Activated CD8-positive, alpha-beta memory T cell treated with anti-CD3 and anti-CD28 coated beads, Interleukin-2, amount 50 U/mL, for 1 hour (primary cell): ENCODE measurements around the gene STRBP.
A peak's percentile ranks its signal among the peaks of the same experiment; 100 is the strongest.
"Not testable (repeated sequence)": the region's sequence is repeated elsewhere in the genome, so short reads cannot be mapped to it uniquely, and the experiment has no call there.

Experiments
- DNase-seq: peaks from one replicate; pipeline ENCODE4 v3.0.0-alpha.2; 2020; ENCODE audit errors: extremely low read depth

The STRBP gene

DNA sequence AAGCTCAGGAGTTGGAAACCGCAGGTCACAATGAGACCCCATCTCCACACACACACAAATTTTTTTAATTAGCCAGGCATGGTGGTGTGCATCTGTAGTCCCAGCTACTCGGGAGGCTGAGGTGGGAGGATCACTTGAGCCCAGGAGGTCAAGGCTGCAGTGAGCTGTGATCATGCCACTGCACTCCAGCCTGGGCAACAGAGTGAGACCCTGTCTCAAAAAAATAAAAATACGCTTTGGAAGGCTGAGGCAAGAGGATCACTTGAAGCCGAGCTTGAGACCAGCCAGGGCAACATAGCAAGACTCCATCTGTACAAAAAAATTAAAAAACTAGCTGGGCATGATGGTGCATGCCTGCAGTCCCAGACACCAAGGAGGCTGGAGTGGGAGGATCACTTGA, 19.2 kb downstream of the STRBP start:
- not testable (repeated sequence) for DNase-seq

DNA sequence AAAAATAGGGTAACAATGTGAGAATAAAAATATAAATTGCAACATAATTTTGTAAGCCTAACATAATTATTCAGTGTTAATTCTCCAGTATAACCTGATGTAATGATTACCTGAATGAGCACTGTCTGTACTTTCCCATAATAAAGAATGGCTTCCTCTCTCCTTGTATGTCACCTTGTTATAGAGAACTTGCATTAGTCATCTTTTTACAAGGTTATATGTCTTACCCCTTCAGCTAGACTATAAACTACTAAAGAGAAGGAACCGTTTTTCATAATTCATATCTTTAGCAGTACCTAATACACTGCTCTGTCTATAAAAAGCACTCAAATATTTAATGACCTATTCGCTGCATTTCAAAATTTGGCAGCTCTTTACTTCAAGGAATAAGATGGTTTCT, 19.8 kb downstream of the STRBP start:
- no peak for DNase-seq

DNA sequence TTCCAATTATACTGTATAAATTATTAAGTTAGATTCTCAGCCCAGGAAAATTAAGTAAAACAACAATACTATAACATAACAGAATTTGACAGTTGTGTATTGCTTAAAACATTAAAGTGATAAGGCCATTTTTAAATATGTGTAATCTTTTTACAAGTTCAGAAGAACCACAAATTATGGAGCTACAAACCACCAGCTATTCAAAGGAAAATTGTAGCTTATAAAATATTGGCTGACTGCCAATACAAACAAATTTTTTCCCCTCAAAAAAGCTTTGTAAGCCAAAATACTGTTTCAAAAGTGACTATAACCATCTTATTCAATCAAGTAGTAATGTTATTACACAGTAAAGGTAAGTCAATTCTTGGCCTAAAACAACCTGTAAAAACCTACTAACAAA, 21.9 kb downstream of the STRBP start:
- no peak for DNase-seq

DNA sequence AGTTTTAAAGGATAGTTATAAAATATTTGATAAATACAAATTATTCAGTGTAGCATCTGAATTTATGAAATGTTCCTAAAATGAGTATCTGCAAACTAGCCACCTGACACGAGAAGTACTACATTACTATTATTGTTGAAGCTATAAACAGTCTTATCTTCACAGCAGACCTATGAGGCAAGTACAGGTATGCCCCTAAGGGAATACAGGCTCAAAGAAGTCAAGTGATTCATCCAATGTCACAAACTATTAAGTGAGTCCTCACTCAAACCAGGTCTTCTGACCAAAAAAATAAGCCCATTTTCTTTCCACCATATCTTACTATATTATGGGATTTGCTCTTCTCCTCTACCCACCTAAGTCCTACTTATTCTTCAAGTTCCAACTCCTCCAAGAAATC, 28.7 kb downstream of the STRBP start:
- no peak for DNase-seq

DNA sequence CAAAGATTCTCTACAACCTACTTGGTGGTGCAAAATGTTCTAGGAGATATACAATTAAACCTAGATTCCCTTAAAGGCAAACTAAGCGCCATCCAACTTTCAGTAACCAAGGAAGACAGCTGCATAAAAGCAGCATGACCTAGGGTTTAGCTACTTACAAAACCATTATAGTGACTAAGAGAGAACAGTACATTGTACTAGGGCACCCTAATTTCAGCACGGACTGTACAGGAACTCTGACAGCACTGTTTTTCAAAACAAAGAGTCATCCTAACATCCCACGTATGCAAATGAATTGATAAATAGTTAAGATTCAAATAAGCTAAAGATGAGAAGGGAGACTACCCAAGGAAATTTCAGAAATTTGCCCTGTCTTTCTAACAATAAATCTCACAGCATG, 30.0 kb downstream of the STRBP start:
- no peak for DNase-seq

DNA sequence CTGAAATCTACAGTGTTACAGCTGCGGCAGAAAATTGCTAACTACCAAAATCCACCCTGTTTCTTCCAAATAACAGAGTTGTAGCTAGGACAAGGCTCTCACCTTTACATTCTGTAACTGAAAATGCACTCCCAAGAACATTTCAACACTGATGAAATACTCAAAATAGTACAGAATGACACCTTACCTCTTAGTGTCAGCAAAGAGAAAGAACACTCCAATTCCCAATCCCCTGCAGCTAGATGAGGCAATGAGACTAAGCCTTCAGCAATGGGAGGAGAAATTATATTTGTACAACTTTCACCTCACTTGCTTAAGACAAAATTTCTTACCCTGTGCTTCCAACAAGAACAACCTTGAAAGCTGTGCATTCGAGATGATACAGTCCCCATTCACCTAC, 31.2 kb downstream of the STRBP start:
- no peak for DNase-seq

DNA sequence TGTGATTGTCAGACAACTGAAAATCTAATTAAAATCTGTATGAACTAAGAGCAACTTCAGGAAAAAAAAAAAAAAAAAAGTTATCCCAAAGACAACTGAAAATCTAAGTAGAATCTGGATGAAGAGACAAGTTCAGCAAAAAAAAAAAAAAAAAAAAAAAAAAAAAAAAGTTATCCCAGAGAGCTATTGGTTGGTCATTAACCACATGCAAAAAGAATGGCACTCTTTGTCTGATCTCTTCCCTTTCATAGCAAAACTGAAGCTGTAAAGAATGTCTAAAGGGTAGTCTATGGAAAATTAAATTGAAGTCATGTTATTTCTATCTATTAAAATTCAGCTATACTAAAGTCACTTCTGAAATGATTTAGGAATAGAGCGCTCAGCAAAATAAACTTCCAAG, 32.9 kb downstream of the STRBP start:
- no peak for DNase-seq

DNA sequence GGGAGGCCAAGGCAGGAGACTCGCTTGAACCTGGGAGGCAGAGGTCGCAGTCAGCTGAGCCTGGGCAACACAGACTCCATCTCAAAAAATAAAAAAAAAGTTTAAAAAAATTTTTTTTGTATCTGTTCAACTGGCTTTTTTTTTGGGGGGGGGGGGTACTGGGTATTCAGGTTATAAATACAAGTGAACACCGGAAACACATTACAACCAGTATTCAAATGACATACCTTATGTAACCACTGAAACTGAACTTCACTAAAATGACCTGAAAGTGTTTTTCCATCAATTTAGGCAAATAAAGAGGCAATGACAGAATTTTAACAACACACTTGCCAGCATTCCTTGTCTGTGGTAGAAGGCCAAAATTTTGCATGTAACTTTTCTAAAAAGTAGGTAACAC, 33.5 kb downstream of the STRBP start:
- no peak for DNase-seq

DNA sequence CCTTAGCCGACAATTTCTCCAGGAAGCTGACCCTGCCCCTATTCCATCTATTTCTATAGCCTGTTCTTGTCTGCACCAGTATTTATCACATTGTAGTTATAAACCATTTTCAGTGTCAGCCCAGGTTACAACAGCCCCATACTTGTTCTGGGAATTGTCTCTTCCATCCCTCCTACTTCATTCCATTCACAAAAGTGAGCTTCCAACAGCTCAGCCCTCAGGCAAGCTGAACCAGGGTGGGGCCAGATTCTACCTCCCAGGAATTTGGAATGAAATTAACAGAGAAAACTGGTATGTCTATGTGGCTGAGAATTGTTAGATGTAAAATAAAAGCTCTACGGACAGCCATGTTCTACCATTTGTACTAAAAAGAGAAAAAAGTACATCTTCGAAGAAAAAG, 36.1 kb downstream of the STRBP start:
- DNase-seq, result no peak

DNA sequence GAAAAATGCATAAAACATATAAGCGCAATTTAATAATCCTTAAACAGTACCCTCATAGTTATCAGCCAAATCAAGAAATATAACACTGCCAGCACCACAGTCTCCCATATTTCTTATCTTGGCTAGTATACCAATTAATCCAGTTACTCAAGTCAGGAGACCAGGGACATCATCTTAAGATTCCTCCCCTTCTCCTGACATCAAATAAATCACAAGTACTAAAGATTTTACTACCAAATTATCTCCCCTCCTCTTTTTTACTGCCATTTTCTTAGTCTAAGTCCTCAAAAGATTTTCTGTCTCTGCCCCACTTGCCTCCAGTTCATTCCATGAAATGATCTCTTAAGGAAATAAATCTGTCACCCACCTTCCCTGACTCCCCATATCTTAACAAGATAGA, 37.0 kb downstream of the STRBP start:
- DNase-seq, result no peak

DNA sequence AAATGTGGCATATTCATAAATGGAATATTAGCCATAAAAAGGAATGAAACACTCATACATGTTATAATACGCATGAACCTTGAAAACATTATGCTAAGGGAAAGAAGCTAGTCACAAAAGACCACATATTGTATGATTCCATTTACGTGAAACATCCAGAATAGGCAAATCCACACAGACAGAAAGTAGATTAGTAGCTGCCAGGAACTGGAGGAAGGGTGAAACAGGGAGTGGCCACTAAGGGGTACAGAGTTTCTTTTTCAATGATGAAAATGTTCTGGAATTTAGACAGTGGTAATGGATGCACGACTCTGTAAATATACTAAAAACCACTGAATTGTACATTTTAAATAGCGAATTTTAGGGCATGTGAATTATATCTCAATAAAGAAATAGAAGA, 39.4 kb downstream of the STRBP start:
- DNase-seq, result no peak

DNA sequence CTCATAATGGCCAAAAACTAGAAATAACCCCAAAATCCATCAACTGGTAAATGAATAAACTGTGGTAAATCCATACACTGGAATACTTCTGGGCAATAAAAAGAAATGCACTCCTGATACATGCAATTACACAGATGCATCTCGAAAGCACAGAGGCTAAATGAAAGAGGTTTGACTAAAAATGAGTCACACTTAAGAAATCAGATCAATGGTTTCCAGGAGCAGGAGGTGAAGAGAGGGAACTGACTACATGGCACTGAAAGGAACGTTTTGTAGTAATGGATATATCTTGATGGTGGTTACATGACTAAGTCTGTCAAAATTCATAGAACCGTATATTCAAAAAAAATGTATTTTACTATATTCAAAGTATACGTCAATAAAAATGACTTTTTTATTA, 42.4 kb downstream of the STRBP start:
- DNase-seq, result no peak

DNA sequence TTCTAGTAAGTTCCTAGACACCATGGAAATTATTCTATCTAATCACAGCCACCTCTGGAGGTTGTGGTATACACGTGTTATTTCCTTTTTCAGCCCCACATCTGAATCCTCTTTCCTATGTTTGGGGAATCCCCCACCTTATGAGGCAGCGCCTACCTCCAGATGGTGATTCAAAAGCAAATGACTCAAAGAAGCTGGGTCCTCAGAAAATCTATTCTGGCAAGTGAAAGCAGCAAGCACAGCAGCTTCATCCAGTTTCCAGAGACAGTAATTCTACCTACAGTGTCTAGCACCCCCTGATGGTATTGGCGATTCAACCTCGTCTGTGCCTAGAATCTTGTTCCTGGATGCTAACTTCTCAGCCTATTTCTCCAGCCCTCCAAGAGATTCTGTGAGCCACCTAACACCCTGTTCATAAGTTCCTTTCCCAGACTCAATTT, 43.0 kb downstream of the STRBP start:
- peak; percentile 28 for DNase-seq

DNA sequence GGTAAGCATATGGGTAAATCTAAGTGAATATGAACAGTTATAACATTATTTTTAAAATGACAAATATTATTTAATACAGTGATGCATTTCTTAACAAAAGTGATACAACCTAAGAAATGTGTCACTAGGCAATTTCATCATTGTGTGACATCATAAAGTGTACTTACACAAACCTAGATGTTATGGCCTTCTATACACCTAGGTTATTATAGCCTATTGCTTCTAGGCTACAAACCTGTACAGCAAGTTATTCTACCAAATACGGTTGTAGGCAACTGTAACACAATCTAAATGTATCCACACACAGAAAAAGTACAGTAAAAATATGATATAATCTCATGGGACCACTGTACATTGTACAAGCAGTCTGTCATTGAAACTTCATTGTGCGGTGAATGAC, 48.3 kb downstream of the STRBP start:
- DNase-seq, result no peak

DNA sequence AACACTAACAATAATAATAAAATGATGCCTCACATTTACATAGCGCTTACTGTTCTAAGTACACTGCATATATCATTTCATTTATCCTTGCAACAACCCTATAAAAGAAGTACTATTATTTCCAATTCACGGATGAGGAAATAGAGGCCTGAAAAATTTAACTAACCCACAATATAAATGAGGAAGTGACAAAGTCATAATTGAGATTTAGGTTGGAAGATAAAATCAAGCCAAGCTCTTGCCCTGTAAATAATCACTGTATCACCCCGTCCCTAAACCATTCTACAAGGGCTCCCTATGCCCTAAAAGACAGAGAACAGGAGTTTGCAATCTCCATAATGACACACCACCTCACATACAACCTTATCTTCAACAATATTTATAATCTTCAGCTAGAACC, 49.6 kb downstream of the STRBP start:
- no peak for DNase-seq

DNA sequence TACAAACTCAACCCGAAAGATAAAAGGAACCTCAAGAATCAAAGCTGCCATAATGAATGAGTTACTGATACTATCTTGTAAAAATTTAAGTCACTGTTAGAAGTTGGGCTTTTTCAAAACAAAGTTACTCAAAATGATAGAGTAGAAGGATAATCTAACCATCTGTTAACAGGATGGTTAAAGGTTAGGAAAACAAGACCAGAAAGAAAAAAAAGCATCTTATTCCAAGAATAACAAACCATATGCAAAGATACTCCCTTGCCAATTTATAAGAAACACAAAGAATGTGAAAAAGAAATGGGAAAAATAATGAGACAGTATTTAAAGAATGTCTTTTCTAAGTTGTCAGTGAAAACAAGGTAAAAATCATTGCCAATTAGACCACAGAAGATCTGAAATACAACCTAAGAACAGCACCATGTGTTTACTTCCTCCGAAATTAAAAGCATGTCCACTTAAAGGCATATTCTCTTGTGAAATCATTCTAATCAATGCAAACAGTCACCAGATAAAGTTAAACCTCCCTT, 51.2 kb downstream of the STRBP start:
- no peak for DNase-seq

DNA sequence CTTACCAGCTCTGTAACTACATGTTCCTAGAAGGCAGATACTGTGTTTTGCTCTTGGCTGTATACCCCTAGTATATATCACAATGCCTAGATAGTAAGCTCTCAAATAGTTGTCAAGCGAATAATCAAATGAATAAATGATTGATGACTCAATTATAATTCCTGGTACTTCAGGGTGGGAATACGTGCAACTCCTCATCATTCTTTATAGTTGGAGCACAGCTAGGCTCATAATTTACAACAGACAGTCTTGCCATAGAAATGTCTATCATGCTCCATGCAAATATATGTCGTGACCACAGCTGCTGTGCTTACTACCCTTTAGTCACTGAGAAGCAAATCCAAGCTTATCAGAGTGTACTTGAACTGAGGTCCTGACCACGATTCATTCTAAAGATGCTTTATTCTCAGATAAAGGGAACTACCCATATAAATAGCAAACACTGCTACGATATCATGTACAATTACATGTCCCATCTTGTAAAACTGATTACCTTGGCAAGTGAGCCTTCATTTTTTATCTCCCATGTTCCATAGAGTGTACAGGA, 52.1 kb downstream of the STRBP start:
- DNase-seq, result no peak

DNA sequence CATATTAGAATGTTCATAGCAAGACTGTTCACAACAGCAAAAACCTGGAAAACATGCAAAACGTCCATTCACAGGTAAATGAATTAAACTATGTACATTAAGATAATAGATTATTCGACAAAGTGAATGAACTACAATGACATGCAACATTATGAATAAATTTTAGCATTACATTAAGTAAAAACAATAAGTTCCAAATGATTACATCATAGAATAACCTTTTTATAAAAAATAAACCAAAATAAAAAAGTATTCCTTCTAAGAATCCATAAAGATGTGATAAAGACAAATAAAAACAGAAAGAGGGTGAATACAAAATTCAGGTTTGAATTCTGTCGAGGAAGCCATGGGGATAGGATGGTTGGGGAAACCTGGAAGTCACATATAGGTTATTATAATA, 57.3 kb downstream of the STRBP start:
- DNase-seq, result no peak

DNA sequence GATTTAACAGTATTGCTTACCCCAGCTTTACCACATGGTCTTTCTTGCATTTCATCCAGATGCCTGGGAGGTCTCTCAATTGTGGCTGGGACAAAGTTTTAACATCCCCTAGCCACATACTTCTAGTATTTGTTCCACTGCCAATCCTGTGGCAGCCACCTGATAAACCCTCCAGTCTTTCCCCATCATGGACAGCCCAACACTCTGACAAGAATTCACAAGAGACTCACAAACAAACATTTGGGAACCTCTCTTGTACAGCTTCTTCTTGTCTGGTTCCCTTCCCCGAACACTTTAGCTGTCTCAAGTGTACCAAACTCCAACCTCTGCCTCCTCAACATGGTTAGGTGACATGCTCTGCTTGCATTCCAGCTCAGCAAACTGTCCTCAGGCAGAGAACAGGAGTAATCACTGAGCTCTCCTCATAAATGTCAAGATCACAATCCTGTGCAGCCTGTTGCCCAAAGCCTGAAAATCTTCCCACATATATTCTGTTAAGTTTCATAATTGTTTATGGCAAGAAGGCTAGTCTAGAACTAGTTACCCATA, 59.7 kb downstream of the STRBP start:
- no peak for DNase-seq

DNA sequence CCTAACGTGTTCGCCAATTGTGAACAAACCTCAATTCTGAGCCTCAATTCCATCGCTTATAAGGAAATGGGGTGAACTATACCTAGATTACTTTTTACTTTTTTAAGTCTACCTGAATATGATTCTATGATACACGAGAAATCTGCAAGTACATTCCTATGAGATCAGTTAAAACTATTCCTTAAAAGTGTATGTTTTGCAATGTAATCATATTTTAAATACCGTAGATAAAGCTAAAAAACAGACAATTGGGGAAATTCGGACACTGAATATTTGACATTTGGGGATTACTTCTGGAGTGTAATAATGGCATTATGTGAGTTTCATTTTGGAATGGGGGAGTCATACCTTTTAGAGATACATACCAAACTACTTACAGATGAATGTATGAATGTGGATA, 62.3 kb downstream of the STRBP start:
- no peak for DNase-seq

DNA sequence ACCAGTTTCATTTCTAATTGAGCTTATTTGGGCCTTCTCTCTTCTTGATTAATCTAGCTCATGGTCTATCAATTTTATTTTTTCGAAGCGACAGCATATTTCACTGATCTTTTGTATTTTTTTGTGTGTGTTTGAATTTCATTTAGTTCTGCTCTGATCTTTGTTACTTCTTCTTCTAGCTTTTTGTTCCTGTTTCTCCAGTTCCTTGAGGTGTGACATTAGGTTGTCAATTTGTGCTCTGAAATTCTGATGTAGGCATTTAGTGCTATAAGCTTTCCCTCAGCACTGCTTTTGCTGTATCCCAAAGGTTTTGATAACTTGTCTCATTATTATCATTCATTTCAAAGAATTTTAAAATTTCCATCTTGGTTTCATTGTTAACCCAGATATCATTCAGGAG, 67.3 kb downstream of the STRBP start:
- DNase-seq, result no peak

DNA sequence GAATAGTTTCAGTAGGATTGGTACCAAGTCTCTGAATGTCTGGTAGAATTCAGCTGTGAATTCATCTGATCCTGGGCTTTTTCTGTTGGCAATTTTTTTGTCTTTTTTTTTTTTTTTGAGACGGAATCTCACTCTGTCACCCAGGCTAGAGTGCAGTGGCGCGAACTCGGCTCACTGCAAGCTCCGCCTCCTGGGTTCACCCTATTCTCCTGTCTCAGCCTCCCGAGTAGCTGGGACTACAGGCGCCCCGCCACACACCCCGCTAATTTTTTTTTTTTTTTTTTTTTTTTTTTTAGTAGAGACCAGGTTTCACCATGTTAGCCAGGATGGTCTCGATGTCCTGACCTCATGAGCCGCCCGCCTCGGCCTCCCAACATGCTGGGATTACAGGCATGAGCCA, 67.9 kb downstream of the STRBP start:
- not testable (repeated sequence) for DNase-seq

DNA sequence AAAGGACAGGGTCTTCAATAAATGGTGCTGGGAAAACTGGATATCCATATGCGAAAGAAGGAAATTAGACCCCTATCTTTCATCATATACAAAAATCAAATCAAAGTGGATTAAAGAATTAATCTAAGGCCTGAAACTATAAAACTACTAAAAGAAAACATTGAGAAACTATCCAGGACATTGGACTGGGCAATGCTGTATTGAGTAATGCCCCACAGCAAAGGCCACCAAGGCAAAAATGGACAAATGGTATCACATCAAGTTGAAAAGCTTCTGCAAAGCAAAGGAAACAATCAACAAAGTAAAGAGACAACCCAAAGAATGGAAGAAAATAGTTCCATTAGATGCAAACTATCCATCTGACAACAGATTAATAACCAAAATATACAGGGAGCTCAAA, 72.3 kb downstream of the STRBP start:
- no peak for DNase-seq

DNA sequence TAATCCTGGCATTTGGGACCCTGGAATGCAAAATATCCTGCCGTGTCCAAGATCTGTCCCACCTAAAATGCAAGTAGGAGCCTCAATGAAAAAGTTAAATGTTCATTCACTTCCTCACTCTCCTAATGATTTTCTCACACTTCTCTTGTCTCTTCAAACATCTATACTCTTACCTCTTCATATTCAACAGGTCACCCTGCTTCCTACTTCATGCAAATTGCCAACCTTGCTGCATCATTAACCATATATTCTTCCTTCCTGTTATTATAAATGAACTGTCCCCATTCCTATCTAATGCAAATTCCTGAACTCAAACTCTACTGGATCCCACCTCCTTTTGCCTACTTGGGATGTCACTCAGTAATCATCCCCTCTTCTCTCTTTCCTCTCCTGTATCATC, 74.4 kb downstream of the STRBP start:
- no peak for DNase-seq
